Activated CD8-positive, alpha-beta memory T cell treated with anti-CD3 and anti-CD28 coated beads for 36 hours (primary cell): ENCODE data around the gene YKT6. TPM values are rescaled to one million over a fixed set of nuclear protein-coding genes. Genes with fewer than 3 reads are reported as not detected.

Experiments used
- CTCF ChIA-PET: fragments of 350-600 bp; sonication (Branson Sonifier 250); formaldehyde crosslinking; loops from one replicate; lab custom pipeline; 2021; ENCODE audit warnings: antibody characterized with exemption; lab: Charles Lee
- POLR2A ChIA-PET: fragments of 350-600 bp; sonication (Branson Sonifier 250); formaldehyde crosslinking; loops from one replicate; lab custom pipeline; 2021; ENCODE audit warnings: antibody characterized with exemption; lab: Charles Lee
- total RNA-seq, 2 experiments: library from RNA; stranded (reverse); gene quantifications; one replicate each; pipeline ENCODE4 v1.2.3, GENCODE V29; 2021

YKT6 gene
- total RNA-seq, result 10 to 100 TPM; 81.0 to 83.9 TPM

- POLR2A ChIA-PET, result interaction anchor here (0.7 to 1.0 kb wide), 7 partner anchors 8 to 191 kb away, joined by 3 to 6 read pairs (median 3); partner anchors contain the start of gene PGAM2
- CTCF ChIA-PET, result interaction anchor here (1.0 to 1.4 kb wide), 2 partner anchors 130 to 364 kb away, joined by 3 read pairs; no protein-coding TSS in a partner anchor
These were observed at the start of gene YKT6 for GRCh38 chr7:44200699-44201461. Gene YKT6 (plus strand): TSS chr7:44200978. CDS start chr7:44201136, 158 bp downstream.

- ChIA-PET POLR2A (no interaction called here), CTCF (no interaction called here)
These were observed 48.8 kb upstream of the YKT6 start for GRCh38 chr7:44151956-44152355.

GRCh38 chr7:44152971-44153947, 47.5 kb upstream of the YKT6 start:
- ChIA-PET CTCF (no interaction called here), POLR2A (interaction anchor here (0.7 kb wide), 1 partner anchor 394 kb away, joined by 4 read pairs; no protein-coding TSS in a partner anchor)

- ChIA-PET CTCF (interaction anchor here (1.0 kb wide), 1 partner anchor 9 kb away, joined by 3 read pairs; no protein-coding TSS in a partner anchor), POLR2A (interaction anchor here (0.7 kb wide), 1 partner anchor 394 kb away, joined by 4 read pairs; no protein-coding TSS in a partner anchor)
These were observed 46.8 kb upstream of the YKT6 start for GRCh38 chr7:44153948-44154335.

GRCh38 chr7:44154703-44155102, 46.1 kb upstream of the YKT6 start:
- POLR2A ChIA-PET, result no interaction called here
- CTCF ChIA-PET, result interaction anchor here (1.0 kb wide), 1 partner anchor 9 kb away, joined by 3 read pairs; no protein-coding TSS in a partner anchor

- ChIA-PET POLR2A (no interaction called here), CTCF (interaction anchor here (1.0 kb wide), 1 partner anchor 8 kb away, joined by 3 read pairs; no protein-coding TSS in a partner anchor)
These were observed 45.3 kb upstream of the YKT6 start for GRCh38 chr7:44155191-44156185.

GRCh38 chr7:44156453-44157010, 44.2 kb upstream of the YKT6 start:
- ChIA-PET CTCF (no interaction called here), POLR2A (no interaction called here)

- ChIA-PET CTCF (no interaction called here), POLR2A (no interaction called here)
These were observed 43.4 kb upstream of the YKT6 start for GRCh38 chr7:44157116-44158080.

- CTCF ChIA-PET, result no interaction called here
- POLR2A ChIA-PET, result no interaction called here
These were observed 42.5 kb upstream of the YKT6 start for GRCh38 chr7:44158096-44158872.

- ChIA-PET CTCF (no interaction called here), POLR2A (no interaction called here)
These were observed 41.7 kb upstream of the YKT6 start for GRCh38 chr7:44158873-44159631.

GRCh38 chr7:44159824-44160630, 40.8 kb upstream of the YKT6 start:
- ChIA-PET CTCF (no interaction called here), POLR2A (no interaction called here)

GRCh38 chr7:44161371-44161770, 39.4 kb upstream of the YKT6 start:
- POLR2A ChIA-PET, result no interaction called here
- CTCF ChIA-PET, result no interaction called here

GRCh38 chr7:44162179-44162578, 38.6 kb upstream of the YKT6 start:
- CTCF ChIA-PET, result no interaction called here
- POLR2A ChIA-PET, result no interaction called here

GRCh38 chr7:44162785-44163395, 37.9 kb upstream of the YKT6 start:
- ChIA-PET CTCF (interaction anchor here (0.8 kb wide), 1 partner anchor 8 kb away, joined by 3 read pairs; no protein-coding TSS in a partner anchor), POLR2A (no interaction called here)
